Upper lobe of right lung (tissue), 1 donor: ENCODE measurements around the gene HSPB9. TPM values are rescaled to one million over a fixed set of nuclear protein-coding genes. Genes with fewer than 3 reads are reported as not detected.

Experiments used
- ATAC-seq: fragments of 200-7000 bp; cut with Tn5 transposase; one replicate; pipeline ENCODE4 v1.9.1; 2020; ENCODE audit warnings: mild to moderate bottlenecking, moderate library complexity
- DNase-seq: peaks from one replicate; pipeline ENCODE4 v3.0.0-alpha.2; 2020
- H3K27ac ChIP-seq: fragments of 200-600 bp; one replicate; pipeline ENCODE4 v1.8.0; 2022
- H3K27me3 ChIP-seq: fragments of 200-600 bp; one replicate; pipeline ENCODE4 v1.8.0; 2022; ENCODE audit warnings: mild to moderate bottlenecking
- H3K36me3 ChIP-seq: fragments of 200-600 bp; one replicate; pipeline ENCODE4 v1.8.0; 2022
- H3K4me1 ChIP-seq: fragments of 200-600 bp; one replicate; pipeline ENCODE4 v1.8.0; 2022
- H3K4me3 ChIP-seq: fragments of 200-600 bp; one replicate; pipeline ENCODE4 v1.8.0; 2022; ENCODE audit warnings: mild to moderate bottlenecking
- H3K9me3 ChIP-seq: fragments of 200-600 bp; one replicate; pipeline ENCODE4 v1.8.0; 2022
- CTCF ChIP-seq: fragments of 200-600 bp; IDR thresholded peaks from one replicate; pipeline ENCODE4 v1.8.0; 2022; ENCODE audit warnings: antibody characterized with exemption
- intact Hi-C: fragments of 100-400 bp; cut with DNase I; formaldehyde crosslinking; loops from one replicate; pipeline ENCODE4 v1.11.0; 2022
- total RNA-seq: library from RNA; stranded (reverse); fragmentation: NEBNext Ultra II Directional; extraction: Animal tissue kit (Norgen Biotek cat#: 25700); gene quantifications from one replicate; pipeline ENCODE4 v1.2.1, GENCODE V29; 2021
- donor health status: DM: no; HTN: yes; CAD: no; lungs with severe emphysema.

HSPB9 gene
- total RNA-seq, 1 donor from 2014 or later = not detected

DNA sequence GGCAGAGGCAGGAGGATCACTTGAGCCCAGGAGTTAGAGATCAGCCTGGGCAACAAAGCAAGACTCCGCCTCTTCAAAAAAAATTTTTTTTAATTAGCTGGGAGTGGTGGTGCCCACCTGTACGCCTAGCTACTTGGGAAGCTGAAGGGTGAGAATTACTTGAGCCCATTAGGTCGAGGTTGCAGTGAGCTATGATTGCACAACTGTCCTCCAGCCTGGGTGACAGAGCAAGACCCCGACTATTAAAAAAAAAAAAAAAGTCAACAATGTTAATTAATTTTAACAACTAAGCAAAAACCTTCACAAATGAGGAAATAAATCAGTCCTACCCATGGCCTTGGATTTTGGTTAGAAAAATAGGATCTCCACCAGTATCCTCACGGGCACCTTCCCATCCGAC, 15.5 kb upstream of the HSPB9 start:
- intact Hi-C loops = no loop called here
- peaks cover 44% of the 10 kb centered on the region for H3K36me3 ChIP-seq
- no peak for TF ChIP-seq CTCF
- H3K4me1 ChIP-seq = peaks cover 11% of the 10 kb centered on the region
- no peak overlapping the region for H3K4me3 ChIP-seq
- H3K27ac ChIP-seq = no peak overlapping the region
- no peaks in the 10 kb centered on the region for H3K9me3 ChIP-seq
- DNase-seq (no peak), ATAC-seq (no peak)
- no peaks in the 10 kb centered on the region for H3K27me3 ChIP-seq

DNA sequence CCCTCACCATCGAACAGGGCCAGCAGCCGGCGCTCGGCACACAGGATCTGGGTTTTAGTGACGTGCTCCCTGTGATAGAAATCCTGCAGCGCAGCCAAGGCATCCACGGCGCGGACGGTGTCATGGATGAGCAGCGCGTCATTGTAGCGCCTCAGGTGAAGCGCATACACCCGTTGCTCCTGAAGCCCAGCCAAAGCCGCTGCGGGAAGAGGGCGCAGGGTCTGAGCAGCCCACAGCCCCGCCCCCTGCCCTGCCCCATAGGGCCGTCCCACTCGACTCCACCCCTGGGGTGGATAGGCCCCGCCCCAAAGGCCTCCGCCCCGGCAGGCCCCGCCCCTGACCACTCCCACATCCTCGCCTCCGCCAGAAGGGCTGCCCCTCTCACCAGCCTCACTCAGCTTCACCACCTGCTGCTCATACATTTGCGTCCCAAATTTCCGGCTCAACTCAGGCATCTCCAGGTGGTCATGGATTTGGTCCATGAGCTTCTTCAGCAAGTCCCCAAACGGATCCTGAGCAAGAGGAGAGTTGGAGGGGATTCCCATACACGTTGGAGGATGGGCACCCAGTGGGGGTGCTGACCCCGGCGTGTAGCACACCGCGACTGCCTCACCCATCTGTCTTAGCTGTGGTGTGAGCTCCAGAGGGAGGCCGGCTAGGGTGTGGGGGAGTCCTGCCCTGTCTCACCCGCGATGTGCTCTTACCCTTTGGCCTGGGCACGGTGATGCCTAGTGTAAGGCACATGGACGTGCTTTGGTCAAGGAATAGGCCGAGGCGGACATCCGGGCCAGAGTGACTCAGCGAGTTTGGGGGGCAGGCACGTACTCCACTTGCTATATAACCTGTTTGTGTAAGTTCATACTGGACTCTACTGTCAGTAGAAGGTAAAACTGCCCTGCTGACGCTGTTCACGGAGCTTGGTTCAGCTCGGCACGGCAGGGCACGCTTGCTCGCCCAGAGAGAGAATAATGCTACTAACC, 14.7 kb upstream of the HSPB9 start:
- Histone ChIP-seq H3K27ac (no peak overlapping the region), H3K4me1 (peaks cover 13% of the 10 kb centered on the region), H3K9me3 (no peaks in the 10 kb centered on the region), H3K4me3 (no peak overlapping the region), H3K27me3 (no peaks in the 10 kb centered on the region), H3K36me3 (peaks cover 44% of the 10 kb centered on the region)
- DNase-seq (peak; percentile 88), ATAC-seq (peak; percentile 85)
- TF ChIP-seq CTCF = no peak
- intact Hi-C loops = no loop called here

DNA sequence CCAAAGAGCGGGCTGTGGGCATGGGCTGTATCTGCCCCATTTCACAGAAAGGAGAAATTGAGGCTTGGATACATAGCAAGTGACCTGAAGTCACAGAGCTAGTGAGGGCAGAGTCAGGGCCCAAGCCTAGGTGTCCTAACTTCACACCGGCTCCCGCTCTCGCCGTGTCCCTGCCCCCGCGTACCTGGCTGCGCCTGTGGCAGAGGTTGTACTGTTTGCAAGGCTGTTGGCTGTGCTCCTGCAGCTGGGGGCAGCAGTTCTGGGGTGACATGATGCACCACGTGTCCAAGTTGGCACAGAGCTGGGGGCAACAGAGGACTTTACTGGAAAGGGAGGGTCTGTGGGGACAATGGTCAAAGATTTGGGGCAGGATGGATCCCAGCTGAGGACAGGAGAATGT, 13.5 kb upstream of the HSPB9 start:
- intact Hi-C loops = no loop called here
- peaks cover 36% of the 10 kb centered on the region for H3K36me3 ChIP-seq
- ATAC-seq (no peak), DNase-seq (no peak)
- H3K4me3 ChIP-seq = no peak overlapping the region
- TF ChIP-seq CTCF = no peak
- peaks cover 19% of the 10 kb centered on the region for H3K4me1 ChIP-seq
- no peak overlapping the region for H3K27ac ChIP-seq
- no peaks in the 10 kb centered on the region for H3K9me3 ChIP-seq
- H3K27me3 ChIP-seq = no peaks in the 10 kb centered on the region

- no peak for DNase-seq
- TF ChIP-seq CTCF = no peak
- Histone ChIP-seq H3K27ac (no peak overlapping the region), H3K4me1 (peaks cover 19% of the 10 kb centered on the region), H3K4me3 (no peak overlapping the region), H3K27me3 (no peaks in the 10 kb centered on the region), H3K9me3 (no peaks in the 10 kb centered on the region), H3K36me3 (peaks cover 21% of the 10 kb centered on the region)
- intact Hi-C loops = loop anchor here (10.0 kb wide), 2 partner anchors 86 to 146 kb away; partner anchors contain the start of genes CNP and NKIRAS2
- no peak for ATAC-seq
Measured at GRCh38 chr17:42110301-42111264, 12.0 kb upstream of the HSPB9 start.

GRCh38 chr17:42111265-42111636, 11.4 kb upstream of the HSPB9 start:
- H3K4me3 ChIP-seq = peak overlapping the region; percentile 75
- no peak for DNase-seq
- no peak for TF ChIP-seq CTCF
- no peaks in the 10 kb centered on the region for H3K9me3 ChIP-seq
- H3K4me1 ChIP-seq = peaks cover 19% of the 10 kb centered on the region
- intact Hi-C loops = loop anchor here (10.0 kb wide), 2 partner anchors 86 to 146 kb away; partner anchors contain the start of genes CNP and NKIRAS2
- H3K36me3 ChIP-seq = peaks cover 21% of the 10 kb centered on the region
- no peaks in the 10 kb centered on the region for H3K27me3 ChIP-seq
- ATAC-seq = no peak
- no peak overlapping the region for H3K27ac ChIP-seq
